GM21717 (cell line): ENCODE results near the gene TPD52L1.

Experiments
- ATAC-seq: cut with Tn5 transposase; IDR thresholded peaks from one replicate; pipeline ENCODE4 v1.9.1; 2021; ENCODE audit warnings: mild to moderate bottlenecking, moderate library complexity; ENCODE audit not compliant: unreplicated experiment

The TPD52L1 gene

DNA sequence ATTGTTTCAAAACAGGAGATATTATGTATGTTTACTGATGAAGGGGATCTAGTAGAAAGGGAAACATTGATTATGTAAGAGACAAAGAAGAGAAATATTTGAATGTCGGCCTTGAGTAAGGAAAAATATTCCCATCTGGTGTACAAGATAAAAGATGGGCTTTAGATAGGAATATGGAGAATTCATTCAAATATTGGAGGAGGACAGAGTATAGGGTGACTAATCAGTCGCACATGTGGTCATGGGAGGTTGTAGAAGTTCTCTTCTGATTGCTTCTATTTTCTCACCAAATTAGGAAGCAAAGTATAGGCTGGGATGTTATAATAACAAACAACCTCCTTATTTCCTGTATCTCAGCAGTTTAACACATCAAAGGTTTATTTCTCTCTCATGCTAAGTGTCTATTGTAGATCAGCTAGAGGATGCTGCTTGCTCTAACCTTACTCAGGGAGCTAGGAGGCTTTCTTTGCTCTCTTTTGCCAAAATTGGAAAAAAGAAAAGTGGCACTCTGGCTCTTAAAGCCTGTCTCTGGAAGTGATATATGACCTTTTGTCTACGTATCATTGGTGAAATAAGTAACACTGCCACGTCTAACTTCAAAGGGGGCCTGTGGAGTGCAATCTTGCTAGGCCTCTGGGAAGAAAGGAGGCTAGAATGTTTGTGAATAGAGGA, 149.4 kb downstream of the TPD52L1 start:
- no peak for ATAC-seq

DNA sequence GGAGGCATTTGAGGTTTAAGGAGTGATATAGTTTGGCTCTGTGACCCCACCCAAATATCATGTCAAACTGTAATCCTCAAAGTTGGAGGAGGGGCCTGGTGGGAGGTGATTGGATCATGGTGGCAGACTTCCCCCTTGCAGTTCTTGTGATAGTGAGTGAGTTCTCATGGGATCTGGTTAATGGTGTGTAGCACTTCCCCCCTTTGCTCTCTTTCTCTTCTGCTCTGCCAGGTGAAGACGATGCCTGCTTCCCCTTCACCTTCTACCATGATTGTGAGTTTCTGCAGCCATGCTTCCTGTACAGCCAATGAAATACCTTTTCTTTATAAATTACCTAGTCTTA, 149.9 kb downstream of the TPD52L1 start:
- no peak for ATAC-seq

DNA sequence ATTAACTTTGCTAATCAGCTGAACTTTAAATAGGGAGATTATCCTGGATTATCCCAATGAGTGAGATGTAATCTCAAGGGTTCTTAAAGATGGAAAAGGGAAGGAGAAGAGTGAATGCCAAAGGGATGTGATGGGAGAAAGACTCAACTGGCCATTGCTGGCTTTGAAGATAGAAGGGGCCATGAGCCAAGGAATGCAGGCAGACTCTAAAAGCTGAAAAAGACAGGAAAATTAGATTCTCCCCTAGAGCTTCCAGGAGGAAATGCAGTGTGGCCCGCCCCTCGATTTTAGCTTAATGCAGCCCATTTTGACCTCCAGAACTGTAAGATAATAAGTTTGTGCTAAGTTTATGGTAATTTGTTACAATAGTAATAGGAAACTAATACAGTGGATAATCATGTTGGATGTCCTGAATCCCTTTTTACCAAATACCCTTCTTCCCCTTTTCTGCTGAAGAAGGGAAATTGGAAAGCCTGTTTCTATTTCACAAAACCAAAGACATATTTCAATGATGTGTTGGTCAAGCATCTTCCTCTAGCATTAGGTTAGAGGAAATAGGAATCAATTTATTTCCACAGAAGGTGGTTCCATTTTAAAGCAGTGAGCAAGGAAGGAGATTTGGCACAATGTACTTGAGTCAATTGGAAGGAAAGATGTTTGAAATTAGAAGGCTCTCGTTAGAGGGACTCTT, 151.5 kb downstream of the TPD52L1 start:
- ATAC-seq = no peak

DNA sequence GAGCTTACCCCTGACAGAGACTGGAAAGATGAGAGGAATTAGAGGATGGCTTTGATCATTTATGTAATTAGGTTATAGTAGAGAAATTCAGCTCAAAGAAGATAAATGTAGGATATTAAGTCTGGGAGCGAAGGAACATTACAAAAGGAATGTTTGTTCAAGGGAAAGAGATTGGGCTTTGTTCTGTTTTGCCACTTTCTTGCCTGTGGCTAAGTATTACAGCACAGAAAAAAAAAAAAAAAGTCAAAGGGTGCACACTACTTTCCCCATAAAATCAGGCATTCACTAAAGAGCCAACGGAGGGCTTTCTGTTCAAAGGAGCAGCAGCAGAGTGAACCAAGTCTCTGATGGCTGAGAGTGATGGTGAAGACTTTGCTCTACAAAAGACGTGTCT, 153.2 kb downstream of the TPD52L1 start:
- ATAC-seq = no peak

DNA sequence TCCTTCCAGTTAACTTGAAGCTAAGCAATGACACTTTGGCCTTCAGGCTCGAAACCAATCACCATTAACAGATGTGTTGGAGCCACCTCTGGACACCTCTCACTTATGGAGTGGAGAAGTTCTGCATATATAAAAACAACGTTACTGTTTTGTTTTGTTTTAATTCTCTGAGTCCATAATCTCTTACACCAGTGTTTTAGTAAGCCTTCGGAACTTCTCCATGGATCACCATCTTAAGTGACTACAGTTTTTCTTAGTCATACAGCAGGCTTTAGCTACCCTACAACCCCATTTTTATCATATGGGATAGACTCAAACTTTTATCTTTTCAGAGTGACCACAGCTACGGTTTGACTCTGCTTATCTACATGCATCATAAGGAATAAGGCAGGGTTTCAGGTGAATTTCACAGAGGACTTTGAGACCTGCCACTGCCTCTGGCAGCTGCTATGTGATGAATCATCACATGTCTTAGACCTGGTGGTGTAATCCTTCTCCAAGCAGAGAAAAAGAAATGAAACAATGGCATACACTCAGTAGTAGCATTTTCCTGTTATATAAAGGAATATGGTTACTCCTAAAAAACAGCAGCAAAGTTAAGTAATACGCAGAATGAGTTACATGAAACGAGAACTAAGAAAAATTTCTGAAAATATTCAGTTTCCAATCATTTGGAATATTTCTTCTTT, 153.7 kb downstream of the TPD52L1 start:
- ATAC-seq = no peak

DNA sequence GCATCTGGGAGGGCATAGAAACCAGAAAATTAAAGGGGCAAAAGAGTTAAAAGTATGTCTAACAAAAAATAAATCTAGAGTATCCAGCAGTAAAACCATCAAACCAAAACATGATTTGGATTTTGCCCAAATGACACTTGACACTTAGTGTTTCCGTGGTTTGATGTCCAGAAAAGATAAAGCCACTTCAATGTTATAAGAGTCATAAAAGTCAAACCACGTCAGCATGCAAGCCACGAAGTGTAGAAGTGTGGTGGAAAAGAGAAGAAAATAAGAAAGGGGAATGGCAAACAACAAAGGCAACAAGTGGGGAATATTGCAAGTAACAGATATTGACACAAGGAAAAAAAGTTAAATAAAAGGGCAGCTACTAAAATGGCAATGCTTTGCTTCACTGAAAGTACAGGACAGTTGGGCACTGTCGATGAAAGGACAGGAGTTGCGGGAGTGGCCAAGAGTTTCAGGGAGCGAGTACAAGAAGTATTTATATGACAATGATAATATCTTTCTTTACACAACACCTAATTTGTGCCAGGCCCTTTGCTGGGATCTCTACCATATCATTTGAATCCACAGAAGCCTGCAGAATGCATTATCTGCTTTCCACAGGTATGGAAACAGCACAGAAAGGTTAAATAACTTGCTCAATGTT, 154.5 kb downstream of the TPD52L1 start:
- ATAC-seq = no peak

DNA sequence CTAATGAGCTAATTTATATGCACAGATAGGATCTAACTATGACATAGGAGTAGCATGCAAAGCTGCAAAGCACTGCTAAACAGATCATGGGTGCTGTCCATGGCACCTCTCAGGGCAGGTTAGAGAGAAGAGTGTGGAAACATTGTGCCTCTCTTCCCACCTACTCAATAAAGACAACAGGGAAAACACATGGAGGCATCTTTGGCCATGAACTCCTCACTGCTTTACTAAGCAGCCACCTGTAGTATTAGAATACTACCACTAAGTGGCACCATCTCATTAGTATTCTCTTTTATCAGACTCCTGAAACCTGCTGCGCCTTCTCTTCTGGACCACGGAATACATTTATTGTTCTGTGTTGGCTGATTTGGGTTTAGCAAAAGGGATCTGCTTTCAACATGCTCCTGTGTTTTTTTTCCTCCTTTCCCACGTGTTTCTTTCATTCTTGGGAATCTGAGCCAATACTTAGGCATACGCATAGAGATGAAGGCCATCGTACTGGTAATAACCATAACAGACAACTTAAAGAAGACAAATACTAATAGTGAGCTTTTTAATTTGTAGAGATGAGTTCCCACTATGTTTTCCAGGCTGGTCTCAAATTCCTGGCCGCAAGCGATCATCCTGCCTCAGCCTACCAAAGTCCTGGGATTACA, 157.5 kb downstream of the TPD52L1 start:
- ATAC-seq = peak; percentile 86

DNA sequence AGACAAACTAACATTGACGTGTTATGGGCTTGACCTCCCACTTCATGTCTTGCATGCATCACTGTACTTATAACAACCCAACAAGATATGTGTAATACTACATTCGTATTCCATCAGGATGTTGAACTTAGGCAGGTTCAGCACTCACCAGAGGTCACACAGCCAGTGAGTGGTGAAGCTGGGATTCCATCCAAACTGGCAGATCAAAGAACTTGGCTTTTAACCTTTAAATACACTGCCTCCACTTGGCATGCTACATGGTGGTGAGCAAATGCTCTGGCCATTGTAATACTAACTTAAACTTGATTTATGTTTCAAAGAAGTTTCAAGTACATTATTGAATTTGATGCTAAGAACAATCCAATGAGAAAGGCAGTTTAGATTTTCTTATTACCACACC, 158.9 kb downstream of the TPD52L1 start:
- no peak for ATAC-seq

DNA sequence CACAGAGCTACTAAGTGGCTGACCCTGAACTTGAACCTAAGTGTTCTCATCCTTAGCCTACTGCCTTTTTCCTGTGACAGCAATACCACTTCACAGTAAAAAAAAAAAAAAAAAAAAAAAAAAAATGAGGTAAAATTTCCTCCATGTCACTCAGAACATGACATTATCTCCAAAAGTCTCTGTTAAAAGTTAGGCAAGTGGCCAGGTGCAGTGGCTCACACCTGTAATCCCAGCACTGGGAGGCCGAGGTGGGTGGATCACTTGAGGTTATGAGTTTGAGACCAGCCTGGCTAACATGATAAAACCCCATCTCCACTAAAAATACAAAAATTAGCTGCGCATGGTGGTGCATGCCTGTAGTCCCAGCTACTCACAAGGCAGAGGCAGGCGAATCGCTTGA, 159.4 kb downstream of the TPD52L1 start:
- no peak for ATAC-seq
